Stimulated activated CD4-positive, alpha-beta T cell treated with anti-CD3 and anti-CD28 coated beads, Interleukin-2, amount 100 ng/mL, for 24 hours (primary cell): ENCODE data around the gene SLC25A26.
A peak's percentile ranks its signal among the peaks of the same experiment; 100 is the strongest.

Source experiments
- DNase-seq, 2 donors: peaks; one replicate each; pipeline ENCODE4 v3.0.0-alpha.2; 2020

SLC25A26 gene

GRCh38 chr3:66399529-66400232, 178.9 kb downstream of the SLC25A26 start:
- DNase-seq, result no peak

GRCh38 chr3:66400411-66401156, 179.8 kb downstream of the SLC25A26 start:
- no peak for DNase-seq

GRCh38 chr3:66401157-66401550, 180.4 kb downstream of the SLC25A26 start:
- DNase-seq, result no peak

- no peak for DNase-seq
Measured at GRCh38 chr3:66401675-66402491, 181.1 kb downstream of the SLC25A26 start.

- DNase-seq, result no peak
Measured at GRCh38 chr3:66402596-66403290, 181.9 kb downstream of the SLC25A26 start.

GRCh38 chr3:66403323-66403990, 182.7 kb downstream of the SLC25A26 start:
- DNase-seq, result no peak

GRCh38 chr3:66404197-66404596, 183.4 kb downstream of the SLC25A26 start:
- no peak for DNase-seq

- no peak for DNase-seq
Measured at GRCh38 chr3:66404903-66405700, 184.3 kb downstream of the SLC25A26 start.

- no peak for DNase-seq
Measured at GRCh38 chr3:66405701-66406091, 184.9 kb downstream of the SLC25A26 start.

GRCh38 chr3:66406163-66406562, 185.4 kb downstream of the SLC25A26 start:
- no peak for DNase-seq

GRCh38 chr3:66406831-66407610, 186.2 kb downstream of the SLC25A26 start:
- DNase-seq, result no peak

- peak; percentile 81 to 83 for DNase-seq
Measured at GRCh38 chr3:66407611-66408218, 186.9 kb downstream of the SLC25A26 start.

GRCh38 chr3:66409771-66410754, 189.3 kb downstream of the SLC25A26 start:
- DNase-seq, result no peak

GRCh38 chr3:66410976-66411375, 190.2 kb downstream of the SLC25A26 start:
- DNase-seq, result no peak

GRCh38 chr3:66411474-66411873, 190.7 kb downstream of the SLC25A26 start:
- no peak for DNase-seq

GRCh38 chr3:66411961-66412887, 191.4 kb downstream of the SLC25A26 start:
- no peak for DNase-seq

- no peak for DNase-seq
Measured at GRCh38 chr3:66413151-66413751, 192.4 kb downstream of the SLC25A26 start.
